ENCODE results near the gene KDM4B. TPM values are rescaled to one million over a fixed set of nuclear protein-coding genes. Genes with fewer than 3 reads are reported as not detected.

Gene KDM4B
- total RNA-seq, 4 donors from 2014 or later = 29.2 to 43.8 (median 38.7) TPM

DNA sequence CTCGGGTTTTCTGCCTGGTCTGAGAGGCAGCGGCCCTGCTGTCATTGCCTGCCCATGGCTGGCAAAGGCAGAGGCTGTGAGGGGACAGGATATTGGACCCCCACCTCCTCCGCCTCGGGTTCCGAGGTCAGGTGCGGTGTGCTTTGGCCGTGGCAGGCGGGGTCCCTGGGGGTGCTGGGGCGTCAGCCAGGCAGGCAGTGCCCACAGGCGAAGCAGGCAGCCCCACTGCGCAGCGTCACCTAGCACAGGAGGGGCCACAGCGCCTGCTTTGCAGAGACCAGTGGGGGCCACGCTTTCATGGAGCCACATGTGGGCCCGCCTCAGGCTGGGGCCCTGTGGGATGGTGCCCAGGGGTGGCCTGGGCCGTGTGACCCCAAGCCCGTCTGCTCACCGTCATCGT is 96.0 kb downstream of the KDM4B start:
- no peaks in the 10 kb centered on the region for H3K27me3 ChIP-seq
- peaks cover 0 to 71% of the 10 kb centered on the region in 2 donors for H3K36me3 ChIP-seq
- no peaks in the 10 kb centered on the region for H3K4me1 ChIP-seq
- WGBS, 2 donors (ENCODE audit: low coverage in 1 of 2) = 71 to 100% methylated on average over 1 to 5 of the region's 19 CpGs
- no peak overlapping the region for H3K27ac ChIP-seq
- H3K9me3 ChIP-seq = peaks cover 0 to 5% (median 0%) of the 10 kb centered on the region in 3 donors
- no peak overlapping the region for H3K4me3 ChIP-seq
- TF ChIP-seq POLR2AphosphoS5 (IDR thresholded peaks at IDR 0.05) = no peak
- no peak for TF ChIP-seq EP300 (IDR thresholded peaks at IDR 0.05)
- TF ChIP-seq, protein P1, sequence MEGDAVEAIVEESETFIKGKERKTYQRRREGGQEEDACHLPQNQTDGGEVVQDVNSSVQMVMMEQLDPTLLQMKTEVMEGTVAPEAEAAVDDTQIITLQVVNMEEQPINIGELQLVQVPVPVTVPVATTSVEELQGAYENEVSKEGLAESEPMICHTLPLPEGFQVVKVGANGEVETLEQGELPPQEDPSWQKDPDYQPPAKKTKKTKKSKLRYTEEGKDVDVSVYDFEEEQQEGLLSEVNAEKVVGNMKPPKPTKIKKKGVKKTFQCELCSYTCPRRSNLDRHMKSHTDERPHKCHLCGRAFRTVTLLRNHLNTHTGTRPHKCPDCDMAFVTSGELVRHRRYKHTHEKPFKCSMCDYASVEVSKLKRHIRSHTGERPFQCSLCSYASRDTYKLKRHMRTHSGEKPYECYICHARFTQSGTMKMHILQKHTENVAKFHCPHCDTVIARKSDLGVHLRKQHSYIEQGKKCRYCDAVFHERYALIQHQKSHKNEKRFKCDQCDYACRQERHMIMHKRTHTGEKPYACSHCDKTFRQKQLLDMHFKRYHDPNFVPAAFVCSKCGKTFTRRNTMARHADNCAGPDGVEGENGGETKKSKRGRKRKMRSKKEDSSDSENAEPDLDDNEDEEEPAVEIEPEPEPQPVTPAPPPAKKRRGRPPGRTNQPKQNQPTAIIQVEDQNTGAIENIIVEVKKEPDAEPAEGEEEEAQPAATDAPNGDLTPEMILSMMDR (IDR thresholded peaks at IDR 0.05) = no peak
- no peak for ATAC-seq

DNA sequence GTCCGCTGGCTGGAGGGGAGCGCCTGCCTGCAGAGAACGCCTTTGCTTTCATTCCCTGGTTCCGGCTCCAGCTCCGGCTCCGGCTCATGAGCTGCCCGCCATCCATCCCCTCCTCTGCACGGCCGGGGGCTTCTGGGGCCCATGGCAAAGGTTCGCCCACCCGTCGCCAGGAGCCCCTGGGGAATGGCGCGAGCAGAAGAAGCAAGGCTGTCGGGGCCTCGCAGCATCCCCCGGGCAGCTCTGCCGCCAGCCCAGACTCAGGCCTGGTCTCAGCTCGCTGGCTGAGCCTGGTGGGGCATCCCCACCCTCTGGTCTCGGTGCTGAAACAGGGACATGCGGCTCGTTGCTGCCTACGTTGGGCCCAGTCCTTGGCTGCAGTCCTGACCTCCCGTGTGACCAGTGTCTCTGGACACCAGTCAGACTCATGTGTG is 96.8 kb downstream of the KDM4B start:
- Histone ChIP-seq H3K27ac (no peak overlapping the region), H3K4me3 (no peak overlapping the region), H3K4me1 (no peaks in the 10 kb centered on the region), H3K27me3 (no peaks in the 10 kb centered on the region), H3K9me3 (peaks cover 0 to 5% (median 0%) of the 10 kb centered on the region in 3 donors), H3K36me3 (peaks cover 0 to 73% of the 10 kb centered on the region in 2 donors)
- no peak for ATAC-seq
- 88 to 100% methylated on average over 1 to 4 of the region's 24 CpGs for WGBS, 2 donors (ENCODE audit: low coverage in 1 of 2)
- no peak for TF ChIP-seq POLR2A (IDR thresholded peaks at IDR 0.05)
- TF ChIP-seq EP300 (IDR thresholded peaks at IDR 0.05) = no peak
- TF ChIP-seq, protein P1 (IDR thresholded peaks at IDR 0.05) = no peak
- no peak for TF ChIP-seq POLR2AphosphoS5 (IDR thresholded peaks at IDR 0.05)

DNA sequence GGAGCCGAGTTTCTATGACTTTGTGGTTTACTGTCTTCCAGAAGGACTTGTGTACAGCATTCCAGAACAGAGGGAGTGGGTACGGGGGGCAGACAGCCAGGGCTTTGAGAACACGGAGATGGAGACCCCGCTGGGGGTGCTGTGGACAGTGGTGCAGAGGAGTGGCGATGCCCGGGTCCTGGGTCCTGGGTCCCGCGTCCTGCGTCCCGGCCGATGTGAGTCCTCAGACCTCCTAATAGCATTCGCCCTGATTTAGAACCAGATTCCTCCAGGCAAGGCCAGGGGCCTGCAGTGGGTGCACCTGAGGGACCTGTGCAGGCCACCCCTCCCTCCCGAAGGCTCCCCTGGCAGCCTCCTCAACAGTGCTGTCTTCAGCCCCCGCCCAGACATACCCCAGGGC is 97.9 kb downstream of the KDM4B start:
- Histone ChIP-seq H3K4me1 (peaks cover 0 to 8% (median 0%) of the 10 kb centered on the region in 3 donors), H3K27ac (no peak overlapping the region), H3K9me3 (peaks cover 0 to 5% (median 0%) of the 10 kb centered on the region in 3 donors), H3K27me3 (no peaks in the 10 kb centered on the region), H3K36me3 (peaks cover 0 to 75% of the 10 kb centered on the region in 2 donors), H3K4me3 (no peak overlapping the region)
- no peak for TF ChIP-seq POLR2A (IDR thresholded peaks at IDR 0.05)
- TF ChIP-seq, protein P1 (IDR thresholded peaks at IDR 0.05) = no peak
- TF ChIP-seq EP300 (IDR thresholded peaks at IDR 0.05) = no peak
- WGBS, 2 donors (ENCODE audit: low coverage in 1 of 2) = 100% methylated on average over 1 to 7 of the region's 14 CpGs
- no peak for ATAC-seq

DNA sequence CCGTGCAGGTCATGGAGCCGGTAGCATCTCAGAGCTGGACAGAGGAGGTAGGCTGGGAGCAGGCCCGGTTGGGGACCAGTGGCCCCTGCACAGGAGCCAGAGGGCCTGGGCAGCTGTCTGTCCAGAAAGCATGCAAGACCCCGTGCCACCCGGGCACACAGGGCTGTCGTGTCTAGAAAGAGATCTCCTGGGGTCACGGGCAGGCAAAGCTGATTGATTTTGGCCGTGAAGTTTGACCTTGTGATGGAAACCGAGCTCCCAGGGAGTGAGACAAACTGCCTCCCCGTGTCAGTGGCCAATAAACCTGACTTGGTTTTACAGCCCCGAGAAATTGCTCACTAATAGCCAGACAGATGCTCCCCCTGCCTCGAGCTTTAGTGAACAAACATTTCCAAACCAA is 98.8 kb downstream of the KDM4B start:
- Histone ChIP-seq H3K36me3 (peaks cover 0 to 75% of the 10 kb centered on the region in 2 donors), H3K4me3 (no peak overlapping the region), H3K27ac (no peak overlapping the region), H3K4me1 (peaks cover 0 to 15% (median 0%) of the 10 kb centered on the region in 3 donors), H3K9me3 (peaks cover 0 to 4% (median 0%) of the 10 kb centered on the region in 3 donors), H3K27me3 (no peaks in the 10 kb centered on the region)
- no peak for TF ChIP-seq POLR2A (IDR thresholded peaks at IDR 0.05)
- no peak for TF ChIP-seq POLR2AphosphoS5 (IDR thresholded peaks at IDR 0.05)
- TF ChIP-seq EP300 (IDR thresholded peaks at IDR 0.05) = no peak
- TF ChIP-seq, protein P1 (IDR thresholded peaks at IDR 0.05) = no peak
- no peak for ATAC-seq
- 42 to 85% methylated on average over 4 to 5 of the region's 12 CpGs for WGBS, 2 donors (ENCODE audit: low coverage in 1 of 2)

DNA sequence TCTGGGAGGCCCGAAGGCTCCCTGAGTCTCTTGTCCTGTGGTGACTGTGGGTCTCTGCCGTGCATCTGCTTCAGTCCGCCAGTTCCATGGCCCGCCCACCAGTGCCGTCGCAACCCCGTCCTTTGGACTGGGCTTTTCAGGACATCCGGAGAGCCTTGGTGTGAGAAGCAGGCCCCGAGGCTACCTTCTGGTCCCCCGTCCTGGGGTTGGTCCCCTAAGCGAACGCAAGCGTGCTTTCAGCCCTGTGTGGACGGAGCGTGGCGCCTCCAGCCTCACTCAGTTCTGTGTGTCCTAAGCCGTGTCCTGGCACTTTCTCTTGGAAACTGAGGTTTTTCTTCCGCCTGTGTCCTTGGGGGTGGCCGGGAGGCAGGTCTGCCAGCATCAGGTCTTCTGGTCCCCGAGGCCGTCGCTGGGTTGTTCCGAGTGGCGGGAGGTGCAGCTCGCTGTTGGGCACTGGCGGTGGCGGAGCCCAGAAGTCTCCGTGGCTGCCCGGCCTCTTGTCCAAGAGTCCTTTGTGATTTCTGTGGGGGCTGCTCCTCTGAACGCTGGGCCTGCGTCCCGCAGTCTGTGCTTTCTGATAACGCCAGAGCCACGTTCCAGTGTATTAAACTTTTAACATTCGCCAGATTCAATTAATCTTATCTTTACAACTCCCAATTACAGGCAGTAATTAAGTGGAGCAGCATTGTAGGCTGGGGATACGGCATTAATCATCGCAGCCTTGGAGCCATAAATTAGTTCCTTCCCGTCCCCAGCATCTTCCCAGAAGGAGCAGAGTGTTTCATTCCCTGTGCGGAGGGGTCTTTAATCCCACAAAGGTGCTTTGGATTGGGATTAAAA is 99.5 kb downstream of the KDM4B start:
- H3K27ac ChIP-seq = no peak overlapping the region
- TF ChIP-seq POLR2A (IDR thresholded peaks at IDR 0.05) = no peak
- no peak for TF ChIP-seq POLR2AphosphoS5 (IDR thresholded peaks at IDR 0.05)
- TF ChIP-seq, protein P1 (IDR thresholded peaks at IDR 0.05) = no peak
- TF ChIP-seq EP300 (IDR thresholded peaks at IDR 0.05) = no peak
- ATAC-seq = no peak
- no peaks in the 10 kb centered on the region for H3K27me3 ChIP-seq
- 85 to 94% methylated on average over 7 to 10 of the region's 39 CpGs for WGBS, 2 donors (ENCODE audit: low coverage in 1 of 2)
- H3K4me1 ChIP-seq = peaks cover 0 to 15% (median 0%) of the 10 kb centered on the region in 3 donors
- no peak overlapping the region for H3K4me3 ChIP-seq
- peaks cover 0 to 75% of the 10 kb centered on the region in 2 donors for H3K36me3 ChIP-seq
- H3K9me3 ChIP-seq = no peaks in the 10 kb centered on the region

Measured in gastroesophageal sphincter (tissue), 4 donors.